ENCODE data around the gene HLF.

Gene HLF

DNA sequence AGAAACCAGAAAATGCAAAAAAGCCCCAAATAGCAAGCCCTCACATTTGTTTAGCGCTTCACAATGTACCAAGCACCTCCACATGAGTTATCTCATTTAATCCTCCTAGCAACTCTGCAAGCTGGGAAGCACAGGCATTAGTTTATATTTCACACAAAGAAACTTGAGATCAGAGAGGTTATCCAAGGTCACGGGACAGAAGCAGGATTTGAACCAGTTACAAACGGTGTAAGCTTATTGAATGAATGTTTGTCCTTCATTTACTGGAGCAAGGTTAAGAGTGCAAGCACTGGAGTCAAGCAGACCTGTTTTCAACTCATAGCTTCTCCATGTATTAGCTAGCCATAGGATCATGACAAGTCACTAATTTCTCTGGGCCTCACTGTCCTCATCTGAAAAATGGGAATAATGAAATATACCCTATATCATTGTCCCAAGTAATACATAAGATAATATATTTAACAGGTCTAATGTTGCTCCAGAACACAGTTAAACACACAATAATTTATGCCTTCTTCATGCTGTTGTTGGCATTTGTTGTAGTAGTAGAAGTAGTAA, 6.1 kb upstream of the HLF start:
- no peak for DNase-seq

DNA sequence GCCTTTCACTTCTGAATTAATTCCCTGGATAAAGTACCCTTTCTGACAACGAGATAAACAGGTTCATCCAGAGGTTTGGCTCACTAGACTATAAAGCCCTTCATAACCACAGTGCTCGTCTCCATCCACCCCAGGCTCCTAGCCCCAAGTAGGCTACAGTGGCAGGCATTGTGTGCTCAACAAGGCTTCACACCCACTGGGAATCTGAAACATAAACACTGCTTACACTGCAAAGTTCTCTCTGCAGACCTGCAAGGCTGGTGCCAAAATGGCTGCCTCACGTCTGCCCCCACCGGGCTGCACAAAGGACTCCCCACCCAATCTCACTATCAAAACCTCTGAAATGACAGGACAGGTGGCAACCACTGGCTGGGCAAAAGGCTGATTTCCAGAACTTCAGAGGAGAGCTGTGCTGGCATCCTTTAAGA, 5.1 kb upstream of the HLF start:
- DNase-seq: no peak

DNA sequence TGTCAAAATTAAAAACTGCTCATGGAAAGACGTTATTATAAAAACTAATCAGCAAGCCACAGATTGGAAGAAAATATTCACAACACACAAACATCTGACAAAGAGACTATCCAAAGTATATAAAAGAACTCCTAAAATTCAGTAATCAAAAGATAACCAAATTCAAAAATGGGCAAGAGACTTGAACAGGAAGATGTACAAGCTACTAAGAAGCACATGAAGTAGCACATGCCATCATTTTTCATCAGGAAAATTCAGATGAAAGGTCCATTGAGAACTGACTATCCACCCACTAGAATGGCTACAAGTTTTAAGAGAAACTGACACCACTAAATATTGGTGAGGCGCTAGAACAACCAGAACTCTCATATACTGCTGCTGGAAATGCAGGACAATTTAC, 3.4 kb upstream of the HLF start:
- no peak for DNase-seq

DNA sequence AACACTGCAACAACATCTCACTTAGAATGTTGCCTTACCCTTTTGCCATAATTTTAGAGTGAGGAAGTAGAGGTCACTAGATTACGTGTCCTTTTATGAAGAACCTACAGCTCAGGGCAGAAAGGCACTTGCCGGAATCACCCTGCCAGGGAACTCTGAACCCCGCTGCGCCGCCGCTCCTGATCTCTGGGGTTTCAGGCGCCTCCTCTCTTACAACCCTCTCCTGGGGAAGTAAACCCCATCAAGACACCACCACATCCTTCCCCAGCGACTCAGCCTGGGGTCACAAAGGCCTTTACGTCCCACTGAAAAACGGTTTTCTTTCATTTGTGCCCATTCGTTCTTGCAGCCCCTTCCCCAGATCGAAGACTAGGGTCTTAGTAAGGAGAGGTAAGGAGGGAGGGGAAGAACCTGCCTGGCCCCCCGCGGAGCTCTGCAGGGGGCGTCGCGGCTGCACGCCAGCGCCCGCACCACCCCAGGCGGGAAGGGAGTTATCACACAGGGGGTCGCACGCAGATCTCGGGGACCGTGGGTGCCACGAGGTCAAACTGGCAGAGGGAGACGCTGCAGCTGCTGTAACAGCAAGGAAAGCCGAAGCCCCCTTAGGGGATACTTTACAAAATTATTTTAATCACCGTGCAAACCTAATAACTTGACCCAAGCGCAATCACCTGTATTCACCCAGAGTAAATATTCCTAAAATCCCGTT, 1.0 kb upstream of the HLF start:
- DNase-seq: no peak

DNA sequence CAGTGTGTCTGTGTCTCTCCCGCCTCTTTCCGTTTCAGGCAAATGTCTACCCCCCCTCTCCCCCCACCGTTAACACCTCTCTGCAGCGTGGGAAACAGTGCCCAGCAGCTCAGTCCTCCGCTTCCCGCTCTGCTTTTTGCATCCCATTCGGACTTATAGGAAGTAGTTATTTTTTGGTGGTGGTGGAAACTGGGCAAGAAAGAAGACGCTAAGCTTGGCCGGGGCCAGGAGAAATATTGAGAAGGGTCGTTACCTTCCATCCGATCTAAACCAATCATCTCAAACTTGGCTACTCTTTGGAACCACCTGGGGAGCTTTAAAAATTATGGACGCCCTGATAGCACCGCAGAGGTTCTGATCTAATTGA, 499 bp upstream of the HLF start:
- peak; percentile 14 for DNase-seq

DNA sequence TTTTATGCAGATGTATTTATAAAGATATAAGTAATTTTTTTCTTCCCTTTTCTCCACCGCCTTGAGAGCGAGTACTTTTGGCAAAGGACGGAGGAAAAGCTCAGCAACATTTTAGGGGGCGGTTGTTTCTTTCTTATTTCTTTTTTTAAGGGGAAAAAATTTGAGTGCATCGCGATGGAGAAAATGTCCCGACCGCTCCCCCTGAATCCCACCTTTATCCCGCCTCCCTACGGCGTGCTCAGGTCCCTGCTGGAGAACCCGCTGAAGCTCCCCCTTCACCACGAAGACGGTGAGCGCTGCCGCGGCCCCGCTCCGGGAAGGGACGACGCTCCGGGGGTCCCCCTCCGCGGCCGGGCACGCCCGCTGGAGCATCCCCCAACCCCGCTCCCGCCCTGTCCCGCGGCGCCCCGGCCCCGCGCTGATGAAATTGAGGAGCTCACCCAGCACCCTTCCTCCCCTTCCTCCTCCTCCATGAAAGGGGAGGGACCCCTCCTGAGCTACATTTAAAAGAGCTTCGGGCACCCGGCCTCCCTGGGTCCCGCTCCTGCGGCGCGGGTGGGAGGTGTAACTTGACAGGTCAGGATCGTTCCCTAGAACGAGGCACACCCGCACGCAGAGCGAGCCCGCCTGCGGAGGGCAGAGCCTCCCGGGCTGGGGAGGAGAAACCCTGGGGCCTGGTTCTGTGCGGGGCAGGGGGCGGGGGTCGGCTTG, 706 bp downstream of the HLF start:
- DNase-seq: peak; percentile 24

DNA sequence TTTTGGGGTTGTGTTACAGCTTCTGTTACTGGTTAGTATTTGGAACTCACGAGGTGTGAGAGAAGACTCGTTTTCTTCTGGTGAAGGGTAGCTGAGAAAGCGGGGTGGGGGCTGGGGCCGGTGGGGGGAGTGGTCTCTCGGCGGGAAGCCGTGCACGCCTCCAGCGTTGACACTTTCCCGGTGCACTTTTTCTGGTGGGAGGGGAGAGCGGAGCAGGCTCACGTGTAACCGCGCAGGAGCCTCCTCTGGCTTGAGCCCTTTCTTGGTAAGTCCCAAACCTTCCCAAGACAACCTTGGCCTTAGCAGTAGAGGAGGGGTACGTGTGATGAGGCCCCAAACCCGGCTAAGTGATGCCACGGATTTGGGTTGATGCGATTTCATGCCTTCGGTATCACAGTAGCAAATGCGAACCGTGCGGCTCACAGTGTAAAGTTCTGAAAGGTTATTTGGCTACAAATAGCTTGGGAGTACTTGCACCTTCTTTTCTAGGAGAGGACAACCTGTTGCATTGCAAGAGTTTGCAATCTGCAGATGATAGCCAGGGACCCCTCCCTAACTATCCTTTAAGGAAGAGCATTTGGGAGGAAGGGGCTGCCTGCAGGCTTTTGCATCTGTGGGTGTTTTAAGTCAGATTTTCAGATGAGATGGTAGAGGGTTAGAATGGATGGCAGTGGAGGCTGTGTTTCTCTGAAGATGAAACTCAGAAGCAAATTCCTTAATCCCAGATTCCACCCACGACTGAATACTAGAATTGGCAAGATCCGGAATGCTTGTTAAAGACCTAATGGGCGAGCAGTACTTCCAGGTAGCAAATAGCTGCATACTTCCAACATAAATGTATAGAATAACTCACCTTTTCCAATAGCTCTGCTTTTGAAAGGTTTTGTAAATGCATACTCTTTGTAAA, 1.5 kb downstream of the HLF start:
- DNase-seq: no peak

DNA sequence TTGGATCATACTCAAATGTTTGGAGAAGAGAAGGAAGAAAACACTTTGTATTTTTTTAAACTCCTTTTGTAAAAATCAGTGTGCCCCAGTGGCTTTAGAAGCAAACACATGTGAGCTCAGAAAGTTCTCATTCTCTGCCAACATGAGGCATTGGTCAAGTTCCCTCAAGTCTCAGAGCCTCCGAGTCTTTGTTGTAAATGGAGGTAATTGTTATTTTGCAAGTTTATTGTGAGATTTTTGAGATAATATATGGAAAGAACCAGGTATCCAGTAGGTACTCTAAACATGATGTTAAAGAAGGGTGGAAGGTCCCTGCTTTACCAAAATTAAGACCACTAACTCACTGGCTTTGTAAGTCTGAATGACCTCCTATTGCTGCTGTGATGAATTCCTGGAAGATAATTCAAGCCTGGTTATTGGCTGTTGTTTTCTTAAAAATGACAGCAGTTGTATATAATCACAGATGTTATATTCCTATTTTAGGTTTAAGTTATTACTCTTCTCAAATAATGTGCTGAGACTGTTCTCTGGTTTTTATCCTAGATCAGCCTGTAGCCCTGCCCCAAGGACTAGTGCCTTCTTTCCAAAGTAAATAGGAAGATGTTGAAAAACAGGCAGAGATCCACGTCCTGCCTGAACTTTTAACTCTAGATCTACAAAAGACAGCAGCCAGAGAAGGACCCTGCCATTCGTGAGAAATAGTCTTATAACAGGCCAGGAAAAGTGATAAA, 2.4 kb downstream of the HLF start:
- DNase-seq: no peak

DNA sequence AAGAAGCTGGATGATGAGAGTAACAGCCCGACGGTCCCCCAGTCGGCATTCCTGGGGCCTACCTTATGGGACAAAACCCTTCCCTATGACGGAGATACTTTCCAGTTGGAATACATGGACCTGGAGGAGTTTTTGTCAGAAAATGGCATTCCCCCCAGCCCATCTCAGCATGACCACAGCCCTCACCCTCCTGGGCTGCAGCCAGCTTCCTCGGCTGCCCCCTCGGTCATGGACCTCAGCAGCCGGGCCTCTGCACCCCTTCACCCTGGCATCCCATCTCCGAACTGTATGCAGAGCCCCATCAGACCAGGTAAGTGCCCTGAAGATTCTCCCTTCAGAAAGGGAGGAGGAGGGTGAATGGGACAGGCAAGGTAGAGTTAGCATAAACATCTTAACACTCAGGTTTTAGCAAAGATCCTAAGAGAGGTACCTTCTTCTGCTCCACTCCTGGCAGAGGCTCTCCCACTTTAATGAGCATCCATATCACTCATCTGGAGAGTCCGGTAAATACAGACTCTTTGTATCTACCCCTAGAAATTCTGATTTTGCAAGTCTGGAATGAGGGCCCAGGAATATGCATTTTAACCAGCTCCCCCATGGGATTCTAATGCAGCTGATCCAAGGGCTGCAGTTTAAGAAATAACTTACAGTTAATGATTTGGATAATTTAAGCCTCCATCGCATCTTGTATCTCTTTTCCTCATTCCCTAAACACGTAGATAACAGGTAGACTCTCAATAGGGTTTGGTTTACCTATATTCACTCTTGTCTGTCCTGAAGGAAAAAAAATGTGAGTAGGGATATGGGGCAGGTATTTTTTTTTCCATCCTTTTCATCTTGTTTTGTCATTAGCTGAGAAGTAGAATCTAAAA, 3.3 kb downstream of the HLF start:
- DNase-seq: no peak

DNA sequence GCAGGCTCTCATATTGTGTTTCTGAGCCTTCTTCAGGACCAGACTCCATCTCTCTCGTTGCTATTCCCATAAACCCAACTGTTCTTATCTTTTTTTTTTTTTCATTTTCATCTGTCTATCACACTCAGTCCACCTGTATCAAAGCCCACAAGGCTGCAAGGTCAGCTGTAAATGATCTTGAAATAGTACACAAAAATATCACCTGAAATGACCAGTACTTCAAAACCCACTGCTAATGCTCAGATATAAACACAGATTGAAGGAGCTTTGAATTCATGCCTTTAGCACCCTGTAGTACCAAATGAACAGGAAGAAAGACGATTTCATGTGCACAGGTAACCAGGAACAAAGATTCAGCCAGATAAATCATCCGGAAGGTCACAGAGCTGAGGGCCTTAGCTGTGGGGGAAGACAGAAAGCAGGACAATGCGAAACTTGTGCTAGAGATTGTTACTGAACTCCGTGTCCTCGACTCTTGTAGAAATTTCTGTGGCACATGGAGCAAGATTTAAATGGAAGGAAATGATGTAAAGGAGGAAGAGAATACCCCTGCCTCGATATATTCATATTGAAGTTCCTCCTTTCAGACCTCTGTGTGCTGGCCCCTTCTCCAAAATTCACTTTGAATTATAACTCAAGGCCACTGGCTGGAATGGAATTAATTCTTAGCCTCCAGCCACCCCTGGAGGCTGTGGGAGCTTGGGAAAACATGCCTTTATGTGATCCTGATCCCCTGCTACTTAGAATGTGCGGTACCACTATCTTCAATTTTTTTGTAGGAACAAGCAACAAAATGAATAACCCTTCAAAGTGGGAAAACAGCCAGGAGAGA, 4.1 kb downstream of the HLF start:
- no peak for DNase-seq

DNA sequence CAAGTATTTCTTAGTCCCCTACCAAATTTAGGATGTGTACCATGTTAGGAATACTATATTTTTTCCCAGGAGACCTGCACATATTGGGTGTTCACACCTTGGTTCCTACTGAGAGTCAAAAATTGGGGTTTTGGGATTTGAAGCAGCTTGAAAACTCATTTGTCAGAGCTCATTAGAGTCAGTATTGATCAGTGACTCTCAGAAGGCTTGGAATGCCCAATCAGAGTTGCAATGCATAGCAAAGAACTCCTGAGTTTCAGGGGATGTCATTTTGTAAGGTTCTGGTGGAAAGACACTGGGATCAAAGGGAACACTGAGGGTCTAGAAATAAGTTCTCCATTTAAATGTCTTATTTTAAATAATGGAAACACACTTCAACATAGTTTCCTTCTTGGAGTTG, 5.1 kb downstream of the HLF start:
- DNase-seq: no peak

DNA sequence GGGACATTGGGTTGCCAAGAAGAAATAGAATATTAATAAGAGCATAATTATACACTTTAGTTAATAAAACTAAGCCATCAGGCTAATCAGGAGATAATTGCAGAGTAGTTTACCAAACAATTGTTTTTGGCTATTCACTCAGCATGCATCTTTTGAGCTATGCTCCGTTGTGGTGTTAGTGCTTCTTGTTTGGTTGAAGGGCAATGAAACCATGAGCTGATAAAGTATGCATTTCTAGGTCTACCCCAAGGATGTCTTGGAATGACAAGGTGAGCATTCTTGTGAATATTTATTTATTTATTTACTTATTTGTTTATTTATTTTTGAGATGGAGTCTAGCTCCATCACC, 6.4 kb downstream of the HLF start:
- DNase-seq: no peak

DNA sequence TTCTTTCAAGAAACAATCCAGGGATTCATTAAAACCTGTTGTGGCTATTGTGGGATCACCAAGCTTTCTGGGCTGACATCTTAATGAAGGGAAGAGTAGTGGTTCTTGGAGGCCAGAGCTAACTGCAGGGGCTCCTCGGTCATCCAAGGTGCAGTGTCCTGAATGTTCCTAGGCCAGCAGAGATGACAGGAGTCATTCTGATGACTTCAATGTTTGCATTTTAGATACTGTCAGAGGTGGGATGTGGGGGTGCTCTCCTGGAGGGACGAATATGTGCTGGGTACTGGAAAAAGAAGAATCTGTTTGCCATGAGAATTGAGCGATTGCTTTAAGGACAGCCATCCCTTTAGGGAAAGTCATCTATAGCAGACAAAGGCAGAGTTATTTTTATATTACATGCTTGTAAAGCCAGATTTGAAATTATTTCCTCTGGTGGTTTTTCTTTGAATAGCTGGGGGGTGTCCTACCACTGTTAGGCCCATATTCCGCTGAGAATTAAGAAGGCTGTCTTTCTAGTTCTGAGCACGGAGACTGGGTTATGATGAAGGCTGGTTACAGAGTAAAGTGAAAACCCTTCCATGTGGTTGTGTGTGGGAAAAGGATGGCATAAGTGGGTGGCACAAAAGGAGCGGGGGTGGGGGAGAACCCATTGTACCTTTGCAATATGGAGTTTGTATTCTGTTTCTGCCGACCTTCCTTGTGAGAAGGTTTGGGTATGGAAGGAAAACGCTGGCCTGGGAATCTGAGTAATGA, 7.4 kb downstream of the HLF start:
- DNase-seq: no peak

DNA sequence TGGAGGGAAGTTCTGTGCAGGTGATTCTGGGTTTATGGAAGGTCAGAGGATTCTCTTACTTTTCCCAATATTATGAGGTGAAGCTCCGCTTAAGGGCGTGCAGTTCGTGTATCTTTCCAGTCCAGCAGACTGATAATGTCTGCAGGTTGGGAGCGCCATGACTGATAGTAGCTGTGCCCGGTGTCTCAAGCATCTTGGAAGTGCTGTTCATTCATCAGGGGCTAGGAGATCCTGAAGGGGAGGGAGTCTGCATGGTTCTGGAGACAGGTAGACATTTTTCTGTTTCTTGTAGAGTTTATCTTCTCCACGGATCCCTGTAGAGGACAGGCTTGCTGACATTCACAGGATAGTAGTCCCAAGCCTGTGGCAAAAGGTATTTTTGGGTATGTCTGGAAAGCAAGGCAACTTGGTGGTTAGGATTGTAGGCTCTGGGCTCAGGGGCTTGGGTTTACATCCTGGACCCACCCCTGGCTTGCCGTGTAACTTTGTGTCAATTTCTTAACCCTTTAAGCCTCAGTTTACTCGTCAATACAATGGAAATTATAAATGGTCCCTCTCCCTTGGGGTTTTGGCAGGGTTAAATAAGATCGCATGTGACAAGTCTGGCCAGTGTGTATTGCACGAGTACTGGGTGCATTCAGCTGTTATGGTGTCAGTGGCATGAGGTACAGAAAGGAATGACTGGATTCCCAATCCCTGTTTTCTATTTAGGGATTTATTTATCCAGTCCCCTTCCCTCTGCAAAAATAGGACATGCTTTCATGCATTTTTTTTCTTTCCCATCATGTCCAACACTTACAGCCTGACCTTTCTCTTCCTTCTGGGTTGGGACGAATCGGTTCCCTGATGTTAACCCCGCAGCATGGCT, 8.2 kb downstream of the HLF start:
- DNase-seq: no peak

DNA sequence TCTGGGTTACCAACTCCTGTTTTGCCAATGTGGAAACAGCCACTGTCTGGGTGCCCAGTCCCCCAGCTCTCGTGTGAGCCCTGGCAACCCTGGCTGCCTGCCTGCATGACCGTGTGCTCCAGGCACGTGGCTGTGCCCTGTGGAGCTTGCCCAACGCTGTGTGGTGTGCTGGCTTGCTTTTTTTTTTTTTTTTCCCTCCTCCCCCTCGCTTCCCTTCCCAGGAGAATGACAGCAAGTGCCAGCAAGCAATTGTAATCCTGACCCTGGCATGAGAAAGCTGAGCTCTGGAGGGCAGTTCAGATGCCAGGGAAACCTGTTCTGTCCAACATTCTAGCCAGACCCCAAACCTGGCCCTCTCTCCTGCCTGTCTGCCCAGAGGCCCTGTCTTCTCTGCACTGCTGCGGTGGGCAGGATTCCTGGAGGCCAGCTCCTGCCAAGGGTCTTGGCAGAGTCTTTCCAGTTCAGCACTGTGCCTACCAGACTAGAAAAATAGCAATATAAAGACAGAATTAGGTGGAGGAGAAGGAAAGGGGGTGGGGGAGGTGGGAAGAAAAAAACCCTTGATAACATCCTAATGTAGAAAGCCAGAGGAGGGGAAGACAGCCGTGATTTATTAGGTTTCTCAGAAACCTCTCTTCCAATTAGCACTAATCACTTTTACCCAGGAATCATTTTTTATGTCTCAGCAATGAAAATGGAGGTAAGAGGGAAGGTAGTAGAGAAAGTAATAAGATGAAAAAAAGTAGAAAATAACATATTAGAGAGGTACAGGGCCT, 9.0 kb downstream of the HLF start:
- no peak for DNase-seq

DNA sequence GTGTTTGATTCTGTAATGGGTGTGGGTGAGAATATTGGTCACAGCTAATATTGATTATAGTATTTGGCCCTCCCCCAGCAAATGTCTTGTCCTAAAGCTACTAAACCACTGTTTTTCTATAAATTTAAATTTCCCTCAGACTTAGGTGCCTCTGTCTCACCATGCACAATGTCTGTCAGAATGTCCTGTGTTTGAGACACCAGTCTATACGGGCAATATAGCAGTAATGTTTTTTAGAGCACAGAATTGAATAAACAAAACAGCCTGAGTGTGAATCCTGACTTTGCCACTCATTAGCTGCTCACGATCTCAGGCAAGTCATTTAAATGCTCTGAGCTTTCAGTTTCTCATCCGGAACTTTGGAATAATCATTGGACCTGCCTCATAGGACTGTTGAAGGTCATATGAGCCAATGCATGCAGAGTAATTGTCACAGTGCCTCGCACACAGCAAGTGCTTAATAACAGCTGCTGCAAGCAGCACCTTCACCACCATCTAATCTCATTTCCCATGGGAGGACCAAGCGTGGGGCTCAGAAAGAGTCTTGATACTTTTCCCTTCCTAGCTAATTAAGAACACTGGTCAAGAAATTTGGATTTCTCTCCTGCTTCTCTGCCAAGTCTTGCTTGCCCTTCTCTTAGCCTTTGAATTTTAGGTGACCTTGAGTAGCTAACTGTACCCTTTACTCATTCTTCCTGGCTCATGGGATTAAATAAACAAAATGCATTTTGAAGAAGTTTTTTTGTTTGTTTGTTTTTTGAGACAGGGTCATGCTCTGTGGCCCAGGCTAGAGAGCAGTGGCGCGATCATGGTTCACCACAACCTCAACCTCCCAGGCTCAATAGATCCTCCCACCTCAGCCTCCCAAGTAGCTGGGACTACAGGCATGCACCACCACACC, 9.8 kb downstream of the HLF start:
- no peak for DNase-seq
